K562 (cell line): Measurements from ENCODE around the gene PRTN3. TPM values are rescaled to one million over a fixed set of nuclear protein-coding genes. Genes with fewer than 3 reads are reported as not detected.
A peak's percentile ranks its signal among the peaks of the same experiment; 100 is the strongest.

Experiments used
- CCNT2 ChIP-seq: IDR thresholded peaks from 2 replicates; pipeline ENCODE4 v1.6.1; 2011; ENCODE audit warnings: borderline replicate concordance, low read depth, mild to moderate bottlenecking, moderate library complexity, mixed read lengths, low read length; ENCODE audit not compliant: insufficient read length; ENCODE audit errors: extremely low read depth
- GTF2B ChIP-seq: IDR thresholded peaks from 2 replicates; pipeline ENCODE4 v1.6.1; 2011; ENCODE audit not compliant: insufficient read length; ENCODE audit errors: extremely low read depth
- MAX ChIP-seq: sonication (generic); formaldehyde crosslinking; IDR thresholded peaks from 2 replicates; pipeline ENCODE4 v1.9.0; 2022; ENCODE audit warnings: mild to moderate bottlenecking, missing genetic modification reagents
- NELFE ChIP-seq: IDR thresholded peaks from 2 replicates; pipeline ENCODE4 v1.6.1; 2011; ENCODE audit warnings: mild to moderate bottlenecking; ENCODE audit not compliant: insufficient read depth, insufficient read length
- SRSF9 ChIP-seq: fragments of 200-400 bp; formaldehyde crosslinking; IDR thresholded peaks from 2 replicates; pipeline ENCODE4 v1.6.1; 2017; ENCODE audit warnings: low read depth, low read length, borderline replicate concordance
- TCF7L2 ChIP-seq: fragments of 150-350 bp; IDR thresholded peaks from 2 replicates; pipeline ENCODE4 v1.6.1; 2016; ENCODE audit warnings: low read depth, mild to moderate bottlenecking, low read length, moderate library complexity
- TFAP4 ChIP-seq: sonication (generic); formaldehyde crosslinking; IDR thresholded peaks from 2 replicates; pipeline ENCODE4 v1.8.0; 2022; ENCODE audit warnings: missing genetic modification reagents, mild to moderate bottlenecking, moderate library complexity, borderline replicate concordance
- VEZF1 ChIP-seq: fragments of 200-800 bp; sonication (Bioruptor generic); IDR thresholded peaks from 2 replicates; pipeline ENCODE4 v1.6.1; 2017; ENCODE audit warnings: missing genetic modification characterization, missing compliant biosample characterization
- ZBTB17 ChIP-seq: fragments of 450-650 bp; formaldehyde crosslinking; IDR thresholded peaks from 2 replicates; pipeline ENCODE4 v1.4.0; 2020; ENCODE audit warnings: mild to moderate bottlenecking
- polyA plus RNA-seq, 8 experiments: library from polyadenylated mRNA; depleted of rRNA in 4 of 8; stranded (reverse) in 5 of 8; unstranded in 3 of 8; fragments of >200 nt; fragmentation: Nextera tagmentation in 2 of 8; fragmentation: Illumina TruSeq in 1 of 8; extraction: Ambion mirVana in 2 of 8; extraction: Trizol in 1 of 8; gene quantifications; 2 replicates each; pipeline versions ENCODE4 v1.2.1 to v1.2.3, GENCODE V29; 2011 to 2014; ENCODE audit warnings: inconsistent platforms in 1 of 8, missing spikeins in 1 of 8
- total RNA-seq, 7 experiments: library from RNA; depleted of rRNA in 6 of 7; stranded (reverse); fragments of >200 nt in 6 of 7; fragmentation: Illumina TruSeq in 2 of 7; extraction: Trizol in 2 of 7; gene quantifications; 2 replicates each; pipeline versions ENCODE4 v1.2.1 to v1.2.3, GENCODE V29; 2011 to 2021; ENCODE audit warnings: low replicate concordance in 1 of 7
- TF ChIP-seq, protein P1 (sequence below): IDR thresholded peaks from 2 replicates; pipeline ENCODE4 v1.6.1; 2014; ENCODE audit warnings: antibody characterized with exemption

Gene PRTN3
- total and polyA plus RNA-seq, 9 of the 15 experiments (the other 6 are each of a cell fraction or from before 2014, with no cell fraction given): 0.14 to 0.86 (median 0.43) TPM; not detected in 3

DNA sequence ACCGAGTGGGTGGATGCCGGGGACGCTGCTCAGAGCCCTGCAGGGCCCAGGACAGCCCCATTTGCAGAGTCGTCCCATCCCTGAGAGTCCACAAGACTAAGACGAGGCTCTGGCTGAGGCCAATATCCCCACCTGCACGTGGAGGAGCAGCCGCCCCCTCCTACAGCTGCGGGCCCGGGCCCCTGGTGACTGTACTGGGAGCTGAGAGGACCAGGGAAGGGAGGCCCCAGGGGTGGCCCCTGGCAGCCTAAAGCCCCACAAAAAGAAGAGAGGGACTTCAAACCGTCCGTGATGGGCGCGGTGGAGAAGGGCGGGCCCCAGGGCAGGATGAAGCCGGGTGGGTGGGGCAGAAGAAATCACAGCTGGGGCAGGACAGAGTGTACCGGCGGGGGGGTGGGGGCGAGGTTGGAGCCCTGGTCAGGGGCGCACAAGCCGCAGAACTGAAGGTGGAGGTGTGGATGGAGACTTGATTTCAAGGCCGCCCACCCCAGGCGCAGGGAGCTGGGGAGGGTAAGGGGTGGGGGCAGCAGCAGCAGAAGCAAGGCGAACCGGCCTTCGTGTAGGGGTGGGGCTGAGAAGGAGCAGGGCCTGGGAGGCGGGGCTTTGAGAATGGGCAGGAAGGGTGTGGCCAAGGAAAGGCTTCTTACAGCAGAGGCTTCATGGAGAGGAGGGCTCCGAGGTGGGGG lies 31.6 kb downstream of the PRTN3 start (continued):
- TF ChIP-seq CCNT2: peak; percentile 14
- no peak for TF ChIP-seq TCF7L2
- TF ChIP-seq VEZF1 (CRISPR knock-in tag): peak; percentile 83
- no peak for TF ChIP-seq SRSF9
- no peak for TF ChIP-seq NELFE
- TF ChIP-seq, protein P1, sequence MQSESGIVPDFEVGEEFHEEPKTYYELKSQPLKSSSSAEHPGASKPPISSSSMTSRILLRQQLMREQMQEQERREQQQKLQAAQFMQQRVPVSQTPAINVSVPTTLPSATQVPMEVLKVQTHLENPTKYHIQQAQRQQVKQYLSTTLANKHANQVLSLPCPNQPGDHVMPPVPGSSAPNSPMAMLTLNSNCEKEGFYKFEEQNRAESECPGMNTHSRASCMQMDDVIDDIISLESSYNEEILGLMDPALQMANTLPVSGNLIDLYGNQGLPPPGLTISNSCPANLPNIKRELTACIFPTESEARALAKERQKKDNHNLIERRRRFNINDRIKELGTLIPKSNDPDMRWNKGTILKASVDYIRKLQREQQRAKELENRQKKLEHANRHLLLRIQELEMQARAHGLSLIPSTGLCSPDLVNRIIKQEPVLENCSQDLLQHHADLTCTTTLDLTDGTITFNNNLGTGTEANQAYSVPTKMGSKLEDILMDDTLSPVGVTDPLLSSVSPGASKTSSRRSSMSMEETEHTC: no peak
- TF ChIP-seq GTF2B: no peak
- TF ChIP-seq MAX (CRISPR knock-in tag): 0 out of 2 replicates have a peak, but pooled peaks have one; percentile 15
- peak; percentile 67 for TF ChIP-seq TFAP4 (CRISPR knock-in tag)
- no peak for TF ChIP-seq ZBTB17
- TF ChIP-seq, all 486 proteins: peak for 18
